Motor neuron (in vitro differentiated cells): Measurements from ENCODE around the gene LIN52. TPM values are rescaled to one million over a fixed set of nuclear protein-coding genes. Genes with fewer than 3 reads are reported as not detected.
A peak's percentile ranks its signal among the peaks of the same experiment; 100 is the strongest.

Experiments
- ATAC-seq, 8 experiments: fragments of 200-7000 bp; cut with Tn5 transposase; replicated peaks in 6 of 8; 2 replicates each; pipeline ENCODE4 v1.8.0; 2021; ENCODE audit warnings: mild to moderate bottlenecking in 8 of 8, moderate library complexity in 8 of 8
- H3K27ac ChIP-seq, 2 donors: fragments of 250-450 bp; sonication (Bioruptor Pico); 2 replicates each; pipeline ENCODE4 v1.9.0; 2021; ENCODE audit warnings: antibody characterized with exemption in 2 of 2, mild to moderate bottlenecking in 2 of 2, moderate library complexity in 1 of 2
- H3K4me1 ChIP-seq, 2 donors: fragments of 250-450 bp; sonication (Bioruptor Pico); replicated peaks in 1 of 2; 2 replicates each; pipeline ENCODE4 v1.6.1; 2021; ENCODE audit warnings: antibody characterized with exemption in 2 of 2, mild to moderate bottlenecking in 2 of 2, moderate library complexity in 1 of 2
- H3K4me3 ChIP-seq, 5 donors: fragments of 250-450 bp; sonication (Bioruptor Pico); 2 replicates each; pipeline ENCODE4 v1.9.0; 2021; ENCODE audit warnings: antibody characterized with exemption in 5 of 5, mild to moderate bottlenecking in 5 of 5, moderate library complexity in 4 of 5
- WGBS, 10 experiments: fragments of 450-650 bp; shearing (Covaris generic); methylation state at CpG; one replicate each; pipeline ENCODE4 v1.0.0; 2022; 5-methylcytosine and 5-hydroxymethylcytosine counted together
- in situ Hi-C, 9 experiments: fragments of 400-800 bp; cut with MboI; loops; one replicate each; pipeline ENCODE4 v1.15.0; 2021; ENCODE audit warnings: low sequenced_read_pairs in 9 of 9, low pct_unique_long_range_greater_than_20kb in 2 of 9; ENCODE audit not compliant: unreplicated experiment in 9 of 9
- total RNA-seq, 8 experiments: library from RNA; unstranded; fragments of 300-600 nt; gene quantifications; 2 replicates each; pipeline versions ENCODE4 v1.2.3 to v1.2.4, GENCODE V29; 2022

Gene LIN52
- total RNA-seq, 8 experiments from 2014 or later, result 7.2 to 19.2 (median 10.5) TPM

DNA sequence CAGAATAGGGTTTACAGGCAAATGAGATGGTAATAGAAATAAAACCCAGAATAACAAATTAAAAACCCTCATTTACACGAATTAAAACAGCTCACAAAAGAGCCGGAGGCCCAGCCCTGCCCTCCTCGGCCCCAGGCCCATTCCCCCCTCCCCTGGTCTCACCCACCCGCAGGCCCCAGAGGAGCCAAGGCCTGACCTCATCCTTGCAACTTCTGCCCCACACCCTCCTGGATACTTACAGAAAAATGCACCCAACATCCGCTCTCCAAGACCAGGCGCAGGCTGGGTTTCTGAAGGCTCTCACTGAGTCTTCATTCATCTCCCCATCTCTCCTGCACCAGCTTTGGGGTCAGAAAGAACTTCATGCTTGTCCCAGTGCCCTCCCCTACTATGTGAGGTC is 138.3 kb downstream of the LIN52 start:
- no peak for ATAC-seq
- 0 to 82% (median 58%) methylated on average over 1 to 3 of the region's 6 CpGs; no CpG with 5 or more reads in 5 of the 10 experiments for WGBS, 10 experiments
- Histone ChIP-seq H3K4me1 (peaks cover 0 to 5% of the 10 kb centered on the region in 2 donors), H3K27ac (no peak overlapping the region), H3K4me3 (no peak overlapping the region)
- in situ Hi-C loops, result no loop called here

DNA sequence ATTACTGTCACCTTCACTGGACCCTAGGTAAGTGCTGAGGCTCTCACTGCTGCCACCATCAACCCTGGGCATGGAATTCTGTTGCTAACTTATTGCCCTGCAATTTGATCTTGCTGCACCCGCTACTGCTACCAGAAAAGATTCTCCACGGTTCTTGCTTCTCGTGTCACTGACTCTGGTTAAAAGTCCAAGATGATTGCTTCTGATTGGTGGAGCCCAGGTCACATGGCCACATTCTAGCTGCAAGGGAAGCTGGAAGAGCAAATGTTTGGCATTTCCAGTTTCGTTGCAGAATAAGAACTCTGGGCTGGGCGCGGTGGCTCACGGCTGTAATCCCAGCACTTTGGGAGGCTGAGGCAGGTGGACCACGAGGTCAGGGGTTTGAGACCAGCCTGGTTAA is 147.0 kb downstream of the LIN52 start:
- in situ Hi-C loops, result loop anchor here in 1 of 9 experiments (25.0 kb wide), 1 partner anchor 119 kb away; no protein-coding TSS in a partner anchor
- no peak for ATAC-seq
- Histone ChIP-seq H3K4me1 (no peaks in the 10 kb centered on the region), H3K4me3 (no peak overlapping the region), H3K27ac (no peak overlapping the region)
- 22 to 90% (median 68%) methylated on average over 2 to 8 of the region's 8 CpGs; no CpG with 5 or more reads in 2 of the 10 experiments for WGBS, 10 experiments

DNA sequence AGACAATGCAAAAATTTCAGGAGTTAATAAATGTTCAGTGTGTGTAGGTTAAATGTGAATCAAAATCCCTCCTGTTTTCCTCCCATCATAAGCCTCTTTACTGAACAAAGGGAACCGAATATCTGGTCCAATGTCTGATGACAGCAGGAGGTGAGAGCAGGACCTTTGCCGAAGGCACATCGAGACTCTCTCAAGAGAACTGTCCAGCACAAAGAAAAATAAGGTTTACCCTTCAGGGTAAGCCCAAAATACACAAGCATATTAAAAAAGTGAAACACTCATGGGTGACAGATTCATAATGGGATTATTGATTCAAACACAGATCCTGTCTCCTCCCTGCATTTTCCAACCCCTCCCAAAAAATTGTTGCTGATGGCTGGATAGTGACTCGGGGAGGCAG is 150.3 kb downstream of the LIN52 start:
- in situ Hi-C loops, result loop anchor here in 1 of 9 experiments (25.0 kb wide), 1 partner anchor 123 kb away; no protein-coding TSS in a partner anchor
- Histone ChIP-seq H3K27ac (no peak overlapping the region), H3K4me1 (no peaks in the 10 kb centered on the region), H3K4me3 (no peak overlapping the region)
- no peak for ATAC-seq
- 20 to 81% (median 42%) methylated on average over 1 to 3 of the region's 4 CpGs; no CpG with 5 or more reads in 2 of the 10 experiments for WGBS, 10 experiments

DNA sequence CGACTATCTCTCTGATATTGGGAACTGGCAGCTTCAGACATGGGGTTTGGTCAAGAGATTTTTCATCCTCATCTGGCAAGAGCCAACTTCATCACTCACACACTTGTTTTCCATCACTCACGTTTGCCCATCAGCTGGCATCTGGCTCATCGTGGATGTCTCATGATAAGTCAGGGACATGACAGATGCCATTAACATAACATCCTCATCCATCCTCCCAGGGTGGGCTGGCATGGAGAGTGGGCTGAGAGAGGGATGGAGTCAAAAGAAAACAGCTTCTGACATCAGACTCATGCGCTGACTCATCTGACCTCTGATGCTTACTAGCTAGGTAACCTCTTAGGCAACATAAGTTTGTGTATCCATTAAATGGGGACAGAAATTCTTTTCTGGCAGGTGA is 152.7 kb downstream of the LIN52 start:
- Histone ChIP-seq H3K4me1 (no peaks in the 10 kb centered on the region), H3K4me3 (no peak overlapping the region), H3K27ac (no peak overlapping the region)
- in situ Hi-C loops, result loop anchor here in 1 of 9 experiments (25.0 kb wide), 1 partner anchor 125 kb away; no protein-coding TSS in a partner anchor
- ATAC-seq, result peak in 1 of 8 experiments; percentile 15
- WGBS, 10 experiments, result 50 to 80% (median 70%) methylated on average over 1 of the region's 4 CpGs; no CpG with 5 or more reads in 6 of the 10 experiments

DNA sequence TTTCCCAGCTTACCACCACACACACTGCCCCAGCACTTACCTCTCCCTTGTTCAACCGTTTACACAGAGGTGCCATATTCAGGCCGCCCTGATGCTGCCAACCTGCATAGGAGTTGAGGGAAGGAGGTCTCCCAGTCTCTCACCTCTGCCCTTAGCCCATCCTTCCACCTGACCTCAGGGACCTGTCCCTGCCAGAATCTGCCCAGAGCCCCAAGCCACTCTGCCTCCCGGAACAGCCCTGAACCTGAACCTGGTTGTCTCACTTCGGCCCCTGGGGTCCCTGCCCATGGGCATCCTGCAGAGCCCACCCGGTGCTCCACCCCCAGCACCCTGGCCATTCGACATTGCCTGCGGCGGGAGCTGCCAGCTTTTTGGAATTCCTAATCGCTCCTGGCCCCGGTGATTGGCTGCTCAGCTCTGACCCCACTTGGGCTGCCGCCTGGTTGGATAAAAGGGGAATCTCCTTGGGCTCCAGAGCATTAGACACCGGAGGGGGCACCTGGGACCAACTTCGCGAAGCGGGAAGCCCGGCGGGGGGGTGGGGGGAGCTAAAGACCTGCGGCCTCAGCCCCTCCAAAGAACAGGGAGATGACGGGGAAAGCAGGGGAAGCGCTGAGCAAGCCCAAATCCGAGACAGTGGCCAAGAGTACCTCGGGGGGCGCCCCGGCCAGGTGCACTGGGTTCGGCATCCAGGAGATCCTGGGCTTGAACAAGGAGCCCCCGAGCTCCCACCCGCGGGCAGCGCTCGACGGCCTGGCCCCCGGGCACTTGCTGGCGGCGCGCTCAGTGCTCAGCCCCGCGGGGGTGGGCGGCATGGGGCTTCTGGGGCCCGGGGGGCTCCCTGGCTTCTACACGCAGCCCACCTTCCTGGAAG is 154.5 kb downstream of the LIN52 start, which contains the start of gene VSX2:
Gene VSX2 (plus strand): TSS at position 476 of the 874 bp plus-strand sequence. CDS start 113 bp downstream, at position 589.
- H3K27ac ChIP-seq, result peak within 1 kb of the TSS; percentile 43 to 49
- H3K4me3 ChIP-seq, result peak within 1 kb of the TSS in 4 of 5 donors; percentile 20 to 34 (median 26)
- in situ Hi-C loops, result loop anchor here in 1 of 9 experiments (25.0 kb wide), 1 partner anchor 127 kb away; no protein-coding TSS in a partner anchor
- ATAC-seq, result peak in 3 of 8 experiments; percentile 7 to 27 (median 15)
- WGBS, 10 experiments, result 8 to 33% (median 20%) methylated on average over 1 to 10 of the region's 40 CpGs; no CpG with 5 or more reads in 4 of the 10 experiments
- H3K4me1 ChIP-seq, result no peaks in the 10 kb centered on the region

DNA sequence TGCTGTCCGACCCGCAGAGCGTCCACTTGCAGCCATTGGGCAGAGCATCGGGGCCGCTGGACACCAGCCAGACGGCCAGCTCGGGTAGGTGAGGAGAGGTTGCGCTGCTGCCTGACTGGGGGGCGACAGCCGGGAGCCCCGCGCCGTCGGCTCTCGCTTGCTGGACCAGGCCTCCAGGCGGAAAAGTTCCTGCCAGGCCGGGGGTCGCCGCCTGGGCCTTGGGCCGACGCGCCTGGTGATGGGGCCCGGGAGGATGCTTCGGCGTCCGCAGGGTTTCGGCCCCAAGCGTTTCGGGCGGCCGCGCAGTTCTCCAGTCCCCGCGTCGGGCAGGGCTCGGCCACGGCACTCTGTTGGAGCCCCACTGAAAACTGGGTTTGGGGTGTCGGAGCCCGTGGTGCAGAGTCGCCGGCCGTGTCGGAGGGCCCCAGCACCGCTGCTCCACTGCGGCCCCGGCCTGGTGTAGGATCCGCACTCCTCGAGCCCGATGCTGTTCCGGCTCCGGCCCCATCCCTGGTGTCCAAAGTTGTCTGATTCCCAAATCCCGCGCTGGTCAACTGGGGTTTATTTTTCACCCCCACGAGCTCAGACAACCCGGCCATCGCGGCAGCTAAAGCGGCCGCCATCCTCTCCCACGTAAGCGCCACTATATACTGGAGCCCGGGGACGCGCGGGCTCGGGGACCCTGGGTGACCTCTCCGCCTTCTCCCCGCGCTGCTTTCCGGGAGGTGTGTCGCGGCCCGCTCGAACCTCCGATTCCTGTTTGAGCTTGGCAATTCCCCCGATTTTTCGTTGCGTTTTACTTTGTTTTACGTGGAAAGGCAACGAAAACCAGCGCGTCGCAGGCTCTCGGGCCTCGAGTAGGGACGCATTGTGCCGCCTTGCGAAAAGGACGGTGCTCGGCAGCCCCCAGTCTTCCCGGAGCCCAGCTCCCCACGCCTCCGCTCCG is 155.4 kb downstream of the LIN52 start:
- peaks cover 2% of the 10 kb centered on the region in 2 donors for H3K4me1 ChIP-seq
- ATAC-seq, result peak in 5 of 8 experiments; percentile 27 to 42 (median 34)
- 0 to 14% (median 2%) methylated on average over 4 to 33 of the region's 94 CpGs; no CpG with 5 or more reads in 4 of the 10 experiments for WGBS, 10 experiments
- H3K4me3 ChIP-seq, result peak overlapping the region in 4 of 5 donors; percentile 20 to 34 (median 26)
- peak overlapping the region; percentile 43 to 49 for H3K27ac ChIP-seq
- in situ Hi-C loops, result loop anchor here in 1 of 9 experiments (25.0 kb wide), 1 partner anchor 128 kb away; no protein-coding TSS in a partner anchor

DNA sequence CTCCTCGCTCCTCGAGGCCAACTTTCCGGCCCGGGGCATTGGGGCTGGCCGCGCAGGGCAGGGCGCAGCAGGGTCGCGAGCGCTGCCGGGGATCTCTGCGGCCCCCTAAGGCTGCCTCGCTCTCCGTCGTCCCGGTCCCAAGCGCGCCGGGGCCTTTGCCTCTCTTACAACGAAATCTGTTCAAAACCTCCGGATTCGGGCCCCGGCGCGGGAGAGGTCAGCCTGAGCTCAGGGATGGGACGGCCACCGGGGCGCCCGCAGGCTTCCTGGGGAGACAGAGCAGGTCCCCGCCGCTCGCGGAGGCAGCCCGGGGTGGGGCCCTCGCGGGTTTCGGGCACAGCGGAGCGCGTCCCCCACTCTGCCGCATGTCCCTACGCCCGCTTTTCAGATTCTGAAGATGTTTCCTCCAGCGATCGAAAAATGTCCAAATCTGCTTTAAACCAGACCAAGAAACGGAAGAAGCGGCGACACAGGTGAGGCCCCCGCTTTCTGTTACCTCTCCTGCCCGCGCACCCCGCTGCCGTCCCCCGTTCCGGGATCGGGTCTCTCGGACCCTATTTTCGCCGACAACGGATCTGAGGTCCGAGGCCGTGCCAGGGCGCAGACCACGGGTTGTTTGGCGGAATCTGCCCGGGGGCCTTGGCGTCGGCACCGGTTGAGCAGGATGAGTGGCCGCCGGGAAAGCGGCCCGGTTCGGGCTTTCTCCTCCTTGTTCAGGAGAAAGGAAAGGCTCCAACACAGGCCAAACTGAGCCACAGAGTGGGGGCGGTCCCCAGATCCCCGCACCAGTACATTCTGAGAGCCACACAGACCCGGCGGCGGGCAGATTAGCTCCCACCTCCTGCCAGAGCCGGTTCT is 156.3 kb downstream of the LIN52 start:
- WGBS, 10 experiments, result 0 to 15% (median 2%) methylated on average over 4 to 13 of the region's 80 CpGs; no CpG with 5 or more reads in 5 of the 10 experiments
- peak overlapping the region in 1 of 2 donors; percentile 43 for H3K27ac ChIP-seq
- peak in 6 of 8 experiments; percentile 15 to 35 (median 31) for ATAC-seq
- peaks cover 2 to 7% of the 10 kb centered on the region in 2 donors for H3K4me1 ChIP-seq
- in situ Hi-C loops, result loop anchor here in 1 of 9 experiments (25.0 kb wide), 1 partner anchor 129 kb away; no protein-coding TSS in a partner anchor
- peak overlapping the region in 4 of 5 donors; percentile 20 to 34 (median 26) for H3K4me3 ChIP-seq

DNA sequence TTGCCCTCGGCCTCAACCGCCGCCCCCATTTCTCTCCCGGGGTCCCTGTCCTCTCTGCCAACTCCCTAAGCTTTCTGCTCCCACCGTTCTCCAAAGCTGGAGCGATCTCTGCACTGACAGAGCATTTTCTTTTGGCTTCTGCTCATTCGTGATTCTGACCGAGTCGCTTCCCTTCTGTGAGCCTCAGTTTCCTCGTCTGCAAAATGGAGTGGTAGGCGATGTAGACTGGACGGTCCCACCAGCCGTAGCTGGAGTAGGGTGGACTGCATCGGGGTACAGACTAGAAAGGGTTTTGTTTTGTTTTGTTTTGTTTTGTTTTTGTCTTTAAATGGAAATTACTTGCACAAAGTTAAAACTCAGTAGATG is 156.9 kb downstream of the LIN52 start:
- H3K27ac ChIP-seq, result no peak overlapping the region
- no peak for ATAC-seq
- peak overlapping the region in 4 of 5 donors; percentile 20 to 34 (median 26) for H3K4me3 ChIP-seq
- in situ Hi-C loops, result loop anchor here in 1 of 9 experiments (25.0 kb wide), 1 partner anchor 129 kb away; no protein-coding TSS in a partner anchor
- 0 to 35% (median 3%) methylated on average over 2 to 9 of the region's 14 CpGs; no CpG with 5 or more reads in 3 of the 10 experiments for WGBS, 10 experiments
- H3K4me1 ChIP-seq, result peaks cover 2 to 14% of the 10 kb centered on the region in 2 donors

DNA sequence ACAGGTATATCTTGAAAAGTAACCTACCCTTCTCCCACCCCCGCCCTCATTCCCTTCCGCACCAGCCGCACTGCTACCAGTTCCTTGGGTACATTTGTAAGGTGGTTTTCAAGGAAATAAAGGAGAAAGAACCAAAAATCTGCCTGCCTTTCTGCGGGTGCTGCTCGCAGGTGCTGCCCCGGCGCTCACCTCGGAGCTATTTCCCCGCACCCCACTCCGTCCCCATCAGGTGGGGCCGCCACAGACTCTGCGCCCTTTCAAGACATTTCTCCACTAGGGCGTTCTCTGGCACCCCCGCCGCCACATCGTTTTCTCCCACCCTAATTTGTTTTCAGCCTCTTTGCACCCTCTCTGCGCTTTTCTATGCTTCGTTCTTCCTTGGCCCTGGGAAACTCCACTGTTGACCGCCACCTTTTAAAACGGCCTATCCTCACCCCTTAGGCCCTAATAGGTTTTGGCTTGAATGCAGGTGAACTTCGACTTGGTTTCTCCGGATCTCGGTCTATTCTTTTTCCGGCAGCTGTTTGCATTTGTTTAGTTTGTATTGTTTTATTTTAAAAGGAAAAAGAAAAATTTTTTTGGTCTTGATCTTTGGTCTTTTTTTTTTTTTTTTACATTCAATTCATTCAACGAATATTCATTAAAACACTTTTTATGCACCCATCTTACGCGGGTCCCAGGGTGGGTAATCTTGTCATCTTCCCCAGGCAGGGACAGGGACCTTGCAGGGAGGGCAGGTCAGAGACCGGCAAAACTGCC is 157.4 kb downstream of the LIN52 start:
- Histone ChIP-seq H3K4me1 (peaks cover 2 to 16% of the 10 kb centered on the region in 2 donors), H3K4me3 (peak overlapping the region in 4 of 5 donors; percentile 1 to 28 (median 8)), H3K27ac (no peak overlapping the region)
- ATAC-seq, result no peak
- in situ Hi-C loops, result loop anchor here in 1 of 9 experiments (25.0 kb wide), 1 partner anchor 130 kb away; no protein-coding TSS in a partner anchor
- whole genome bisulfite sequencing, 10 experiments, result 0 to 27% (median 11%) methylated on average over 1 to 20 of the region's 28 CpGs

DNA sequence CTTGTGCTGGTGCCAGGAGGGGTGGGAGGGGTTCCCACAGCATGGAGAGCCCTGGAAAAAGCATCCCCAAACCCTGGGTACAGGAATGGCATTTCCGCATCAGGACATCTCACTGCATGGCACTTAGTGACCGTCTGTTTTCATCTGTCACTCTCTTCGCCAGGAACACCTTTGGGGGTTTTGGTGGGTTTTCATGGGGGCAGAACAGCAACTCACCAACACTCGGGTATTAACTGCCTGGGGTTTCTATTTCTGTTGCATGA is 158.0 kb downstream of the LIN52 start:
- in situ Hi-C loops, result loop anchor here in 1 of 9 experiments (25.0 kb wide), 1 partner anchor 130 kb away; no protein-coding TSS in a partner anchor

DNA sequence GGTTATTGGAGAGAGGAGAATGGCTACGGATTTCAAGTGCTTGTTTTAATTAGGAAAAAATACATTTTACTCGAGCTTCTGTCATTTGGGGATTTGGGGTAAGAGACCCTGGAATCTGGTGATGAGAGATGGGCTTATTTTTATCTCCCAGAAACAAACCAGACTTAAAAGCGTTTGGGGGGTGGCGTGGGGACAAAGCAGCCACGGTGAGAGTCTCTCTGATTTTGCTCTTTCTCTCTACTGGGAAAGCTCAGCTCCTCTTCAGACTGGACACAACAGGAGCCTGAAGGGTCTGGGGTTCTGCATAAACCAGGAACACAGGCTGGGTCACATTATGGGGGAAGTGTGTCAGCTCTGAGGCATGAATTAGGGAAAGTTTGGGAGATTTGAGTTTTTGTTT is 158.3 kb downstream of the LIN52 start:
- H3K27ac ChIP-seq, result no peak overlapping the region
- in situ Hi-C loops, result loop anchor here in 1 of 9 experiments (25.0 kb wide), 1 partner anchor 131 kb away; no protein-coding TSS in a partner anchor
- peaks cover 2 to 16% of the 10 kb centered on the region in 2 donors for H3K4me1 ChIP-seq
- ATAC-seq, result no peak
- WGBS, 10 experiments, result 0 to 57% (median 13%) methylated on average over 1 to 5 of the region's 5 CpGs; no CpG with 5 or more reads in 2 of the 10 experiments
- peak overlapping the region in 1 of 5 donors; percentile 14 for H3K4me3 ChIP-seq

More for the DNA sequence above, 158.0 kb downstream of the LIN52 start:
- no peak for ATAC-seq
- Histone ChIP-seq H3K4me3 (peak overlapping the region in 2 of 5 donors; percentile 8 to 14), H3K27ac (no peak overlapping the region), H3K4me1 (peaks cover 2 to 16% of the 10 kb centered on the region in 2 donors)
- 0 to 37% (median 21%) methylated on average over 1 to 3 of the region's 4 CpGs; no CpG with 5 or more reads in 5 of the 10 experiments for WGBS, 10 experiments
